Mesendoderm (in vitro differentiated cells): ENCODE data around the gene NME7.
"Not testable (repeated sequence)": the region's sequence is repeated elsewhere in the genome, so short reads cannot be mapped to it uniquely, and the experiment has no call there.

ENCODE experiments used
- DNase-seq: peaks from one replicate; pipeline ENCODE4 v3.0.0; 2013
- H2AK5ac ChIP-seq: 2 replicates; pipeline ENCODE4 v1.6.1; 2013; ENCODE audit warnings: low read length, inconsistent platforms
- H2BK120ac ChIP-seq: 2 replicates; pipeline ENCODE4 v1.6.1; 2013; ENCODE audit warnings: low read depth, mild to moderate bottlenecking, low read length, moderate library complexity, mixed read lengths
- H2BK15ac ChIP-seq: replicated peaks from 2 replicates; pipeline ENCODE4 v1.6.1; 2013; ENCODE audit warnings: low read depth, mild to moderate bottlenecking, moderate library complexity
- H2BK5ac ChIP-seq: 2 replicates; pipeline ENCODE4 v1.6.1; 2013; ENCODE audit warnings: low read length, inconsistent platforms
- H3K18ac ChIP-seq: 2 replicates; pipeline ENCODE4 v1.6.1; 2013; ENCODE audit warnings: mild to moderate bottlenecking, low read length, mixed read lengths
- H3K23ac ChIP-seq: one replicate; pipeline ENCODE4 v1.6.1; 2013; ENCODE audit warnings: low read length
- H3K27ac ChIP-seq: 2 replicates; pipeline ENCODE4 v1.5.1; 2013; ENCODE audit warnings: low read depth, mild to moderate bottlenecking, inconsistent platforms, low read length, moderate library complexity
- H3K27me3 ChIP-seq: 2 replicates; pipeline ENCODE4 v1.6.1; 2013; ENCODE audit warnings: low read length, control low read depth, mild to moderate bottlenecking, inconsistent platforms; ENCODE audit not compliant: insufficient read depth, poor library complexity
- H3K36me3 ChIP-seq: 2 replicates; pipeline ENCODE4 v1.6.1; 2013; ENCODE audit warnings: low read length, inconsistent platforms; ENCODE audit not compliant: control insufficient read depth, insufficient read depth
- H3K4ac ChIP-seq: one replicate; pipeline ENCODE4 v1.6.1; 2013; ENCODE audit warnings: low read depth, mild to moderate bottlenecking, low read length, moderate library complexity
- H3K4me1 ChIP-seq: 2 replicates; pipeline ENCODE4 v1.6.1; 2013; ENCODE audit warnings: low read depth, low read length, inconsistent platforms; ENCODE audit not compliant: control insufficient read depth
- H3K4me2 ChIP-seq: 2 replicates; pipeline ENCODE4 v1.6.1; 2013; ENCODE audit warnings: low read length
- H3K4me3 ChIP-seq: 2 replicates; pipeline ENCODE4 v1.5.1; 2013; ENCODE audit warnings: mild to moderate bottlenecking, low read length
- H3K56ac ChIP-seq: one replicate; pipeline ENCODE4 v1.6.1; 2013; ENCODE audit warnings: low read length
- H3K79me1 ChIP-seq: 2 replicates; pipeline ENCODE4 v1.6.1; 2013; ENCODE audit warnings: low read length, inconsistent platforms
- H3K79me2 ChIP-seq: 2 replicates; pipeline ENCODE4 v1.6.1; 2013; ENCODE audit warnings: mild to moderate bottlenecking, low read length; ENCODE audit not compliant: control insufficient read depth, insufficient read depth
- H3K9ac ChIP-seq: 2 replicates; pipeline ENCODE4 v1.6.1; 2013; ENCODE audit warnings: low read length, inconsistent platforms
- H4K5ac ChIP-seq: one replicate; pipeline ENCODE4 v1.6.1; 2013; ENCODE audit warnings: low read length
- H4K8ac ChIP-seq: one replicate; pipeline ENCODE4 v1.6.1; 2013; ENCODE audit warnings: low read depth, mild to moderate bottlenecking, control low read depth, low read length, moderate library complexity
- WGBS: extraction: QIAGEN DNeasy Blood & Tissue Kit; methylation state at CpG from one replicate; pipeline ENCODE4 v1.1.7; 2013; ENCODE audit warnings: low lambda C conversion rate, missing lambda C conversion rate; ENCODE audit not compliant: insufficient coverage; ENCODE audit errors: extremely low coverage; 5-methylcytosine and 5-hydroxymethylcytosine counted together

The NME7 gene

GRCh38 chr1:169340882-169341281 lies 26.7 kb downstream of the NME7 start:
- H3K4me3 ChIP-seq = no peak overlapping the region
- no peak overlapping the region for H2BK120ac ChIP-seq
- H3K4ac ChIP-seq = no peak overlapping the region
- H3K23ac ChIP-seq = no peak overlapping the region
- H2BK15ac ChIP-seq = no peak overlapping the region
- H3K9ac ChIP-seq = no peak overlapping the region
- no peak overlapping the region for H2BK5ac ChIP-seq
- H3K18ac ChIP-seq = no peak overlapping the region
- H4K8ac ChIP-seq = no peak overlapping the region
- no peaks in the 10 kb centered on the region for H3K36me3 ChIP-seq
- no peaks in the 10 kb centered on the region for H3K79me2 ChIP-seq
- no peaks in the 10 kb centered on the region for H3K27me3 ChIP-seq
- H4K5ac ChIP-seq = no peak overlapping the region
- no CpG with 5 or more reads among the region's 5 CpGs for WGBS
- no peak overlapping the region for H3K27ac ChIP-seq
- H2AK5ac ChIP-seq = no peak overlapping the region
- H3K4me2 ChIP-seq = no peak overlapping the region
- H3K4me1 ChIP-seq = no peaks in the 10 kb centered on the region
- peak; percentile 67 for DNase-seq
- H3K79me1 ChIP-seq = no peaks in the 10 kb centered on the region
- no peak overlapping the region for H3K56ac ChIP-seq

DNA sequence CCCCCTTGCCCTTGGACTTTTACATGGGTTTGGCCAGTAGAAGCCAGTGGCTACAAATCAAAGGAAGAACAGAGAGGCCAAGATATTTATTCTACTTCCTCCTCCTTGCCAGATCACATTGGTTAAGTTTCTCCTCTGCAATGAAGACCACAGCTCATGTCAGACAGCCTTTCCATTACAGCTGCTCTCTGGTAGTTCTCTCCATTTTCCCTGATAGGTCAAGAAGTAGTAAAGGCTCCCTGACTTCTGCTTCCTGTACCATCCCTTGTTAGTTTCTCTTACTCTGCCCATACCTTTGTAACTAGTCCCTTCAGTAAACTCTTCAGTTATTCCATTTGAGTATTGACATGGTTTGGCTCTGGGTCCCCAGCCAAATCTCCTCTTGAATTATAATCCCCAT lies 27.8 kb downstream of the NME7 start:
- H3K4ac ChIP-seq = no peak overlapping the region
- H2AK5ac ChIP-seq = no peak overlapping the region
- H3K27me3 ChIP-seq = no peaks in the 10 kb centered on the region
- H3K9ac ChIP-seq = no peak overlapping the region
- H3K4me2 ChIP-seq = no peak overlapping the region
- DNase-seq = no peak
- H3K79me2 ChIP-seq = no peaks in the 10 kb centered on the region
- H2BK120ac ChIP-seq = no peak overlapping the region
- no peak overlapping the region for H3K18ac ChIP-seq
- no peak overlapping the region for H3K56ac ChIP-seq
- H2BK15ac ChIP-seq = no peak overlapping the region
- H3K79me1 ChIP-seq = no peaks in the 10 kb centered on the region
- H3K4me3 ChIP-seq = no peak overlapping the region
- H4K5ac ChIP-seq = no peak overlapping the region
- H4K8ac ChIP-seq = no peak overlapping the region
- no peaks in the 10 kb centered on the region for H3K36me3 ChIP-seq
- no peaks in the 10 kb centered on the region for H3K4me1 ChIP-seq
- no peak overlapping the region for H3K23ac ChIP-seq
- H2BK5ac ChIP-seq = no peak overlapping the region
- no peak overlapping the region for H3K27ac ChIP-seq

DNA sequence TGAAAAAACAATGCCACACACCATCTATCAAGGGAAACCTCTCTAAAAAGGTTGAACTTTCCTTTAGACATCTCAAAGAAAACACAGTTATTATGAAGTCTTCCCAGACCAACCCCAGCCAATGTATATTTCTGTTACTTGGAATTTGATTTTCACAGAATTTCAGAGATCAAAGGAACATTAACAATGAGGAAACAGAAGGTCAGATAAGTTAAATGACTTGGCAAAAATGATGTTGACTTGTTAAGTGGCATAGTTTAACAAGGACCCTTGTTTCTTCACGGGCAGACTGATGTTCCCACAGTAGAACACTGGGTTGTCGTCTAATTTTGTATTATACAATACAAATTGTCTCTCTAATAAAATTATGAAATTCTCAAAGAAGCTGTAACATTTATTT lies 29.0 kb downstream of the NME7 start:
- Histone ChIP-seq H3K27me3 (no peaks in the 10 kb centered on the region), H3K79me2 (no peaks in the 10 kb centered on the region), H3K27ac (no peak overlapping the region), H3K79me1 (no peaks in the 10 kb centered on the region), H4K8ac (no peak overlapping the region), H2BK15ac (no peak overlapping the region), H3K9ac (no peak overlapping the region), H3K4ac (no peak overlapping the region), H2AK5ac (no peak overlapping the region), H3K36me3 (no peaks in the 10 kb centered on the region), H3K18ac (no peak overlapping the region), H3K4me2 (no peak overlapping the region), H3K23ac (no peak overlapping the region), H3K56ac (no peak overlapping the region), H3K4me1 (no peaks in the 10 kb centered on the region), H2BK120ac (no peak overlapping the region), H2BK5ac (no peak overlapping the region), H4K5ac (no peak overlapping the region), H3K4me3 (no peak overlapping the region)
- no CpG with 5 or more reads among the region's 2 CpGs for WGBS
- no peak for DNase-seq

DNA sequence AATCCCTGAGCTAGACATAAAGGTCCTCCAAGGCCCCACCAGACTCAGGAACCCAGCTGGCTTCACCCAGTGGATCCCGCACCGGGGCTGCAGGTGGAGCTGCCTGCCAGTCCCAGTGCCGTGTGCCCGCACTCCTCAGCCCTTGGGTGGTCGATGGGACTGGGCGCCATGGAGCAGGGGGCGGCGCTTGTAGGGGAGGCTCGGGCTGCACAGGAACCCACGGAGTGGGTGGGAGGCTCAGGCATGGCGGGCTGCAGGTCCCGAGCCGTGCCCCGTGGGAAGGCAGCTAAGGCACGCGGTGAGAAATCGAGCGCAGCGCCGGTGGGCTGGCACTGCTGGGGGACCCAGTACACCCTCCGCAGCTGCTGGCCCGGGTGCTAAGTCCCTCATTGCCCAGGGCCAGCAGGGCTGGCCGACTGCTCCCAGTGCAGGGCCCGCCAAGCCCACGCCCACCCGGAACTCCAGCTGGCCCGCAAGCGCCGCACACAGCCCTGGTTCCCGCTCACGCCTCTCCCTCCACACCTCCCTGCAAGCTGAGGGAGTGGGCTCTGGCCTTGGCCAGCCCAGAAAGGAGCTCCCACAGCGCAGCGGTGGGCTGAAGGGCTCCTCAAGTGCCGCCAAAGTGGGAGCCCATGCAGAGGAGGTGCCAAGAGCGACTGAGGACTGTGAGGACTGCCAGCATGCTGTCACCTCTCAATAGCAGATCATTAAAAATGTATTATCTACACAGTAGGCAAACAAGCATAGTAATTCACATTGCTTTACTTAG lies 30.5 kb downstream of the NME7 start:
- H2BK5ac ChIP-seq, H3K27me3 ChIP-seq, H2BK120ac ChIP-seq, H3K4me2 ChIP-seq, H3K23ac ChIP-seq, H3K27ac ChIP-seq, H4K5ac ChIP-seq, DNase-seq, H3K18ac ChIP-seq, H3K9ac ChIP-seq, H3K36me3 ChIP-seq, H3K56ac ChIP-seq, H3K79me1 ChIP-seq, H2BK15ac ChIP-seq, H3K4ac ChIP-seq, H3K4me1 ChIP-seq, H2AK5ac ChIP-seq, H3K79me2 ChIP-seq, H3K4me3 ChIP-seq, H4K8ac ChIP-seq: not testable (repeated sequence)
- WGBS = no CpG with 5 or more reads among the region's 35 CpGs

DNA sequence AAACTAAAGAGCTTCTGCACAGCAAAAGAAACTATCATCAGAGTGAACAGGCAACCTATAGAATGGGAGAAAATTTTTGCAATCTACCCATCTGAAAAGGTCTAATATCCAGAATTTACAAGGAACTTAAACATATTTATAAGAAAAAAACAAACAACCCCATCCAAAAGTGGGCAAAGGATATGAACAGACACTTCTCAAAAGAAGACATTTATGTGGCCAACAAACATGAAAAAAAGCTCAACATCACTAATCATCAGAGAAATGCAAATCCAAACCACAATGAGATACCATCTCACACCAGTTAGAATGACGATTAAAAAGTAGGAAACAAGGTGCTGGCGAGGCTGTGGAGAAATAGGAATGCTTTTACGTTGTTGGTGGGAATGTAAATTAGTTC lies 32.9 kb downstream of the NME7 start:
- not testable (repeated sequence) for H3K79me2 ChIP-seq, H2BK15ac ChIP-seq, H3K4me2 ChIP-seq, H2AK5ac ChIP-seq, H2BK120ac ChIP-seq, H4K5ac ChIP-seq, H2BK5ac ChIP-seq, H3K56ac ChIP-seq, H3K27me3 ChIP-seq, H4K8ac ChIP-seq, H3K18ac ChIP-seq, H3K9ac ChIP-seq, H3K79me1 ChIP-seq, H3K23ac ChIP-seq, H3K4ac ChIP-seq, DNase-seq, H3K4me1 ChIP-seq, H3K36me3 ChIP-seq, H3K27ac ChIP-seq, H3K4me3 ChIP-seq
- no CpG with 5 or more reads among the region's 3 CpGs for WGBS

DNA sequence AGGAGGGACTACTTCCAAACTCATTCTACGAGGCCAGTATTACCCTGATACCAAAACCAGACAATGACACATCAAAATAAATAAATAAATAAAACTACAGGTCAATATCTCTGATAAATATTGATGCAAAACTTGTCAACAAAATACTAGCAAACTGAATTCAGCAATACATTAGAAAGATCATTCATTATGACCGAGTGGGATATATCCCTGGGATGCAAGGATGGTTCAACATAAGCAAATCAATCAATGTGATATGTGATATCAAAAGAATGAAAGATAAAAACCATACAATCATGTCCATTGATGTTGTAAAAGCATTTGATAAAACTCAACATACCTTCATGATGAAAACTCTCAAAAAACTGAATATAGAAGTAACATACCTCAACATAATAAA lies 36.7 kb downstream of the NME7 start:
- Histone ChIP-seq H4K8ac (no peak overlapping the region), H3K4me2 (no peak overlapping the region), H3K4ac (no peak overlapping the region), H3K56ac (no peak overlapping the region), H2BK5ac (no peak overlapping the region), H2BK15ac (no peak overlapping the region), H3K79me1 (no peaks in the 10 kb centered on the region), H3K27ac (no peak overlapping the region), H3K23ac (no peak overlapping the region), H3K79me2 (no peaks in the 10 kb centered on the region), H3K18ac (no peak overlapping the region), H3K9ac (no peak overlapping the region), H3K4me3 (no peak overlapping the region), H3K27me3 (no peaks in the 10 kb centered on the region), H4K5ac (no peak overlapping the region), H3K4me1 (no peaks in the 10 kb centered on the region), H2AK5ac (no peak overlapping the region), H2BK120ac (no peak overlapping the region), H3K36me3 (no peaks in the 10 kb centered on the region)
- no peak for DNase-seq
- no CpG with 5 or more reads among the region's 2 CpGs for WGBS
